Astrocyte of the cerebellum (primary cell): ENCODE data around the gene ACOXL.

Source experiments
- DNase-seq: peaks from one replicate; pipeline ENCODE4 v3.0.0-alpha.2; 2011; ENCODE audit warnings: low read depth
- H3K4me3 ChIP-seq: 2 replicates; pipeline ENCODE4 v1.5.1; 2011; ENCODE audit warnings: mild to moderate bottlenecking, low read depth, low read length, moderate library complexity
- in situ Hi-C: cut with HindIII; loops from 2 replicates; pipeline ENCODE4 v1.10.0; 2017; ENCODE audit warnings: low sequenced_read_pairs
- TF ChIP-seq, protein P1 (sequence below): IDR thresholded peaks from 2 replicates; pipeline ENCODE4 v1.5.1; 2012; ENCODE audit warnings: low read length, low read depth, moderate library complexity, mild to moderate bottlenecking; ENCODE audit errors: missing control alignments

The ACOXL gene

DNA sequence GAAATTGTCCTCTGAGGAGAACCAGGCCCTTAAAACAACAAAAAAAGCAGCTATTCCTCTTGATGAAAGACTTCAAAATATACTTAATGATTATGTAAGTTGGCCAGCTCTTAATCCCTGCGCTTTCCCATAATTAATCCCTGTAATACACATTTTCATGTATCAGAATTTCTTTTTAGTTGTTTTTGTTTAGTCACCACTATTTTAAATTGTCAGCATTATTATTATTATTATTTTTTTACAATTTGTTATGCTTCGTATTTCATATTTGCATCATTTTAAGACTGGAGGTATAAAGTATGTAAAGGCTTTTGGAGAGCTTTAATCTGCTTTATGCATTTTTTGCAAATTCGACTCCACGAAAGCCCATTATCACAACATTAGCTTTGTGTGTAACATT lies 152.9 kb downstream of the ACOXL start:
- in situ Hi-C loops: no loop called here
- no peak overlapping the region for H3K4me3 ChIP-seq
- DNase-seq: no peak
- TF ChIP-seq, protein P1, sequence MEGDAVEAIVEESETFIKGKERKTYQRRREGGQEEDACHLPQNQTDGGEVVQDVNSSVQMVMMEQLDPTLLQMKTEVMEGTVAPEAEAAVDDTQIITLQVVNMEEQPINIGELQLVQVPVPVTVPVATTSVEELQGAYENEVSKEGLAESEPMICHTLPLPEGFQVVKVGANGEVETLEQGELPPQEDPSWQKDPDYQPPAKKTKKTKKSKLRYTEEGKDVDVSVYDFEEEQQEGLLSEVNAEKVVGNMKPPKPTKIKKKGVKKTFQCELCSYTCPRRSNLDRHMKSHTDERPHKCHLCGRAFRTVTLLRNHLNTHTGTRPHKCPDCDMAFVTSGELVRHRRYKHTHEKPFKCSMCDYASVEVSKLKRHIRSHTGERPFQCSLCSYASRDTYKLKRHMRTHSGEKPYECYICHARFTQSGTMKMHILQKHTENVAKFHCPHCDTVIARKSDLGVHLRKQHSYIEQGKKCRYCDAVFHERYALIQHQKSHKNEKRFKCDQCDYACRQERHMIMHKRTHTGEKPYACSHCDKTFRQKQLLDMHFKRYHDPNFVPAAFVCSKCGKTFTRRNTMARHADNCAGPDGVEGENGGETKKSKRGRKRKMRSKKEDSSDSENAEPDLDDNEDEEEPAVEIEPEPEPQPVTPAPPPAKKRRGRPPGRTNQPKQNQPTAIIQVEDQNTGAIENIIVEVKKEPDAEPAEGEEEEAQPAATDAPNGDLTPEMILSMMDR: no peak

DNA sequence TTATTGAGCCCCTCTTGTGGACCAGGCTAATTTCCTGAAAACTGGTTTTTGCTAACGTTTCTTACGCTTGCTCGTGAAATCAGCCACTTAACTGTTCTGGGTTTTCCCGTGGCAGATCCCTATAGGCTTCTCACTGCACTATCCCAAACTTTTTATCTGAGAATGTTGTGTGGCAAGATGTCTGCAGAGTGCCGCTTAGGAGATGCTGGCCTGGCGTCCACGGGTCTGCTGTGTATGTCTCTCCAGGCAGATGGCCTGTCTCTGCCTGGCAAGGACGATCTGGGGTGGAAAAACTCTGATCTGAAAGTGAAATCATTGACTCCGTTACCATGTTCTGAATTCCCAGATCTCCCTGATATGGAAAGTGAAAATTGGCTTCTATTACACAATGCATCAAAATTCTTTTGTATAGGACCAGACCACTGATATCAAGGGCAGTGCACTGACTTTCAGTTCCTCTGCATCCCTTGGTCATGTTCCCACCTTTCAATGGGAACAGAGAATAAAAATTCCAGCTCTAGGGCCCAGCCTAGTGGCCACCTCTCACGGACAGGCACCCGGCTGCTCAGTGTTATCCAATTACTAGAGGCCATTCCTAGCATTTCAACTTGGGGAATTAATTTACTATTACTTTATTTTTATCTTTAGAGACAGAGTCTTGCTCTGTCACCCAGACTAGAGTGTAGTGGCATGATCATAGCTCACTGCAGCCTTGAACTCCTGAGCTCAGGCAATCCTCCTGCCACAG lies 154.6 kb downstream of the ACOXL start:
- no peak for DNase-seq
- H3K4me3 ChIP-seq: no peak overlapping the region
- in situ Hi-C loops: no loop called here
- TF ChIP-seq, protein P1: no peak

DNA sequence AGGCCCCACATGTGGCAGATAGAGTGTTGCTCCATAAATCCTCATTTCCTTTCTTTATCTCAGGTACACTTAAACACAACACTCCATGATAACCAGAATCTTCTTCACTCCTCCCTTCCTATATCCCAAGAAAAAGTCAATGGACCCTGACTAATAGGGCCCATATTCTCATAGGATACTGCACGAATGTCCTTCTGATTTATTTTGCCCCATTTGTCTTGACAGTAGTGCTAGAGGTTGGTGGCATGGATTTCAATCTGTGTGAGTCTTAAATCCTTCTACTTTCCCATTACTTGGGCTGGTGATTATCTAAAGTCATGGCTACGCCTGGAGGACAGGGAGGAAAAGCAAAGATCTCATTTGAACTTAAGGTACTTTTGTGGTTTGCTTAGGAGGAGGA lies 156.0 kb downstream of the ACOXL start:
- no peak for DNase-seq
- in situ Hi-C loops: no loop called here
- no peak overlapping the region for H3K4me3 ChIP-seq
- TF ChIP-seq, protein P1: no peak

DNA sequence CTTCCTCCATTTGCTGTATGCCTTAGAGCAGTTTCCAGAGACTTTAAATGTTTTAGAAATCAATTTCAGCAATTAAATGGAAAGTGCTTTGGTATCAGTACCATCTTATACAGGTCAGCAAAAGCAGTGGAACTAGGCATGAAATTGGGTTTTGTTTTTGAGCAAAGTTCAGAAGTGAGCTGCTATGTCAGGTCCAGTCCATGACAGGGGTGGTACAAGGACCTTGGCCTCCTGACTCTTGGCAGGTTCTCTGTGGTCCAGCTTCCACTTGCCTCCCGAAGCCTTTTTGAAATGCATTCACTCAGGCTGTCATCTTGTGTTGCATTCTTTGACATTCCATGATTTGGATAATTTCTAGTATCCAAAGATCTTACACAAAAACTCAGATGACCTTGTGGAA lies 159.3 kb downstream of the ACOXL start:
- no peak for DNase-seq
- H3K4me3 ChIP-seq: no peak overlapping the region
- in situ Hi-C loops: no loop called here
- TF ChIP-seq, protein P1: no peak

DNA sequence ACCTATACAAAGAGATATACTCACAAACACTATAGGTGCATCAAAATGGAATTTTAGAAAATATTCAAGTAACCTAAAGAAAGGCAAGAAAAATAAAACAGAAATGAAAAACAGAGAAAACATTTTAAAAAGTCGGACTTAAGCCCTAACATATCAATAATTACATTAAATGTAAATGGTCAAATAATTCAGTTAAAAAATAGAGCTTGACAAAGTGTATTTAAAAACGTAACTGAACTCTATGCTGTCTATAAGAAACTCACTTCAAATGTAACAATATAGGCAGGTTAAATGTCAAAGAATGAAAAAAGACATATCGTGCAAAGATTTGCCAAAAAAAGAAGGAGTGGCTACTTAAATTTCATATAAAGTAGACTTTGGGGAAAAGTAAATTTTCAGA lies 163.9 kb downstream of the ACOXL start:
- DNase-seq: no peak
- no peak overlapping the region for H3K4me3 ChIP-seq
- TF ChIP-seq, protein P1: no peak
- in situ Hi-C loops: no loop called here

DNA sequence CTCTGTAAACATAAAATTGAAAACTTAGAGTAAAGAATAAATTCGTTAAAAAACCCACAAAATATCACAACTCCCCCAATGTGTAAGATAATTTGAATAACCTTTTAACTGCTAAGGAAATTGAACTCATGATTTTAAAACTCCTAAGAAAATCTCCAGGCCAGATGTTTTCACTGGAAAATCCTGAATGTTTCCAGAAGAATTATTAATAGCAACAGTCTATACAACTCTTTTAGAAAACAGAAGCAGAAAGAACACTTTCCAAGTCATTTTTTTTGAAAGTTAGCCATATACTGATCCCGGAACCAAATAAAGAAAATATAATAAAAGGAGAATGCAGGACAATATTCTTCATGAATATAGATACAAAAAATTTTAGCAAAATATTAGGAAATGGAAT lies 165.6 kb downstream of the ACOXL start:
- in situ Hi-C loops: no loop called here
- DNase-seq: no peak
- no peak overlapping the region for H3K4me3 ChIP-seq
- TF ChIP-seq, protein P1: no peak
